Measurements from ENCODE around the gene SMC1A.

SMC1A gene

DNA sequence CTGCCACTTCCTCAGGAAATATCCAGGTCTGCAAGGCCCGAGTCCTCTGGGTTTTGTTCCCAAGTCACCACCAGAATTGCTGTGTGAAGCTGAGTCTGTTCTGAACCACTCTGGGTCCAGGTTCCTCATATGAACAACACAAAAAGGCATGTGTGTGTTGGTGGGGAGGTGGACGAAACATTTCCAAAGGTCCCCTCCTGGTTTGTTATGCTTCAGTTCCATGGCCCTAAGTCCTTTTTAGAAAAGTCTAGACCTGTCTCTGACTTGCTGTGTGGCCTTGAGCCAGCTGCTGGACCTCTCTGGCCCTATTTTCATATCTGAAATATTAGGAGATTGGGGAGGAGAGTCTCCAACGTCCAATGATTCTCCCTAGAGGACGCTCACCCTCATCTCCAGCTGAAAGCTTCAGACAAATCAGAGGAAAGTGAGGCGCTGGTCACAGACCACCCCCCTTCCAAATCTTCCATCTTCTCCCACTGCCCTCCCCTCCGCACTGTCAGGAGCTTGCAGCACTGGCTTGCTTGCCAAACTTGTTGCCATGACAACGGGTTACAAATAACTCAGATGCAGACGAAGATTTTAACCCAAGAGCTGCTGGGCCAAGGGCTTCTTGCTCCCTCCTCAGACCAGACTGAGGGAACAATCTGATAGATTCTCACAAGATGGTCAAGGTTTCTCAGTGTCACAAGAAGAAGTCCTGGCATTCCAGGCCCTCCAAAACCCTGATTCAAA is 64.5 kb downstream of the SMC1A start:
- H3K36me3 ChIP-seq = no peaks in the 10 kb centered on the region
- no peaks in the 10 kb centered on the region for H4K20me1 ChIP-seq
- peaks cover 10% of the 10 kb centered on the region for H3K27me3 ChIP-seq
- TF ChIP-seq Cebpa-rat (IDR thresholded peaks at IDR 0.05) = no peak
- no peak overlapping the region for H3K9ac ChIP-seq
- H3K4me1 ChIP-seq = peaks cover 11% of the 10 kb centered on the region
- H3K27ac ChIP-seq = no peak overlapping the region
- H3K4me3 ChIP-seq = no peak overlapping the region
- H3K4me2 ChIP-seq = no peak overlapping the region
- H3K9me3 ChIP-seq = peaks cover 5% of the 10 kb centered on the region; the same call in 1 of the 2 replicates

- TF ChIP-seq Cebpa-rat (IDR thresholded peaks at IDR 0.05) = no peak
- Histone ChIP-seq H3K36me3 (no peaks in the 10 kb centered on the region), H3K4me1 (no peaks in the 10 kb centered on the region), H3K9ac (no peak overlapping the region), H3K4me3 (no peak overlapping the region), H3K27me3 (no peaks in the 10 kb centered on the region; the same call in 1 of the 2 replicates), H3K9me3 (peaks cover 12% of the 10 kb centered on the region), H3K4me2 (no peak overlapping the region), H4K20me1 (no peaks in the 10 kb centered on the region), H3K27ac (no peak overlapping the region)
These were observed 66.3 kb downstream of the SMC1A start for GRCh38 chrX:53356186-53356585.

DNA sequence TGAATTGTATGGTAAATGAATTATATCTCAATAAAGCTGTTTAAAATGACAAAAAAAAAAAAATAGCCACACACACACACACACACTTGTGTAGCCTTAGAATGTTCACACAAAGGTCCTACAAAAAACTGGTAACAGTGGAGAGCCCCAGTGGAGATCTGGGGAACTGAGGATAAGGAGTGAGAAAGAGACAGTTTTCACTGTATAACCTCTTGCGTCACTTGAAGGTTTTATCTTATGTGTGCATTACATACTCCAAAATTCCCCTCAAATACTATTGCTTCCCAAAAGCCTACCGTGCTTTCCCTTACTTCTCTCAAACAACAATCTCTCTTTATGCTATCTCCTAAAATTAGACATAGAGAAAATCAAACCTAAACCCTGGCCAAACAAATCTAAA is 67.8 kb downstream of the SMC1A start:
- no peaks in the 10 kb centered on the region for H4K20me1 ChIP-seq
- H3K4me1 ChIP-seq = no peaks in the 10 kb centered on the region
- H3K27me3 ChIP-seq = no peaks in the 10 kb centered on the region; the same call in 1 of the 2 replicates
- no peak overlapping the region for H3K9ac ChIP-seq
- no peak overlapping the region for H3K27ac ChIP-seq
- peaks cover 19% of the 10 kb centered on the region for H3K9me3 ChIP-seq
- H3K36me3 ChIP-seq = no peaks in the 10 kb centered on the region
- H3K4me2 ChIP-seq = no peak overlapping the region
- H3K4me3 ChIP-seq = no peak overlapping the region
- TF ChIP-seq Cebpa-rat (IDR thresholded peaks at IDR 0.05) = no peak

DNA sequence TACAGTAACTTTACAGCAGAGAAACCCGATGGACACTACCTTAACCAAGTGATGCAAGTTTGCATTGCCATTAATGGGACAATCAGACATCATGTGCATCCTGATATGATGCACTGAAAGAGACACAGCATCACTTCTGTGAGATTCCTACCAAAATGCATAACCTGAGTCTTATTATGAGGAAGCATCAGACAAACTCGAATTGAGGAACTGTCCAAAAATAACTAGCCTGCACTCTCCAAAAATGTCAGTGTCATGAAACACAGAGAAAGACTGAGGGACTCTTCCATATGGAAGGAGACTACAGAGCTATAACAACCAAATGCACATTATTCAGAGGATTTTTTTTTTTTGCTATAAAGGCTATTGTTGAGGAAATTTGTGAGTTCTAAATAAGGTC is 74.5 kb downstream of the SMC1A start:
- H3K4me3 ChIP-seq = no peak overlapping the region

DNA sequence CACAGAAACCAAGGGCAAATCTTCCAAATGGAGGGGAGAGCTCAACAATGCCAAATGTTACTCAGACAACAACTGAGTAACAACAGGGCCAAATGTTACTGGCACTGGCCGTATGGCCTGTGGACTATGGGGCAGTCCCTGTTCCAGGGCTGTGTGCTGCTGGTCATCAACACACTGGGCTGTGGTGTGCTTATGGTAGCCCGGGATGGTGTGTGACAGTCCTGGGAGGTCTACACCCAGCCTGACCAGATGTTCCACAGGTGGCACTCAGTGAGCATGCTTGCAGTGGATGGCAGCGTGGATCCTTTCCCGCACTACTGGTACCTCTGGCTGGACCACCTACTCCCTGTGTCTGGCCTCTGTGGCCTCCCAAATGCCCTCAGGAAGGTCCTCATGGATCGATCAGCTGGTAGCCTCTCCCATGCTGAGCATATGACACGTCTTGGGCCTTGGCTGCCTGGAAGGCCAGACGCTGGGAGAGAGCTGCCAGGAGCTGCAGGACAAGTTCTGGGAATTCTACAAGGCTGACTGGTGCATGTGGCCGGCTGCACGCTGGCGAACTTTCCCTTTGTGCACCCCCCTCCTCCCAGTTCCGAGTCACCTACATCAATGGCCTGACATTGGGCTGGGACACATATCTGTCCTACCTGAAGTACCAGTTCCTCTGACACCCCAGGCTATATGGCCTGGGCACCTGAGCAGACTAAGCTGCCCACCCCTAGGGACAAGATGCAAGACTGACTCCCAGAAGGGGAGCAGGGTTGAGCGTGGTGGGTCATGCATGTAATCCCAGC is 81.4 kb downstream of the SMC1A start:
- Histone ChIP-seq H4K20me1 (no peaks in the 10 kb centered on the region), H3K4me1 (no peaks in the 10 kb centered on the region), H3K27ac (no peak overlapping the region), H3K4me2 (no peak overlapping the region), H3K9ac (no peak overlapping the region), H3K4me3 (no peak overlapping the region), H3K9me3 (peaks cover 10% of the 10 kb centered on the region; the same call in 1 of the 2 replicates), H3K27me3 (peaks cover 41% of the 10 kb centered on the region), H3K36me3 (no peaks in the 10 kb centered on the region)
- no peak for TF ChIP-seq Cebpa-rat (IDR thresholded peaks at IDR 0.05)

More for the DNA sequence above, 74.5 kb downstream of the SMC1A start:
- Histone ChIP-seq H3K4me2 (no peak overlapping the region), H3K4me1 (no peaks in the 10 kb centered on the region), H3K27me3 (peaks cover 37% of the 10 kb centered on the region), H4K20me1 (no peaks in the 10 kb centered on the region), H3K36me3 (no peaks in the 10 kb centered on the region), H3K9me3 (peaks cover 33% of the 10 kb centered on the region), H3K9ac (no peak overlapping the region), H3K27ac (no peak overlapping the region)
- no peak for TF ChIP-seq Cebpa-rat (IDR thresholded peaks at IDR 0.05)

DNA sequence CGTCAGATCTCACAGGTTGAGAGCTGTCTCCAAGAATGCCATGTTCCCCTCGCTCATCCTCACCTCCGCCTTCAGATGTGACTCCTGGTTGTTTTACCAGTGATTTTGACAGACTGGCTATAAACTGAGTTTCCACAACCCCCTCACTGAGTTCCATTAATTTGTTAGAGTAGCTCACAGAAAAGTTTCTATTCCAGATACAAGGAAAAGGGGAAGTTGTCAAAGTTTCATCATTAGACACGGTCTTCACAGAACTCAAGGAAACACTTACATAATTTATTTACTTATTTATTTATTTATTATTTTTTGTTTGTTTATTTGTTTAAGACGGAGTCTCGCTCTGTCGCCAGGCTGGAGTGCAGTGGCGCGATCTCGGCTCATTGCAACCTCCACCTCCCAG is 85.4 kb downstream of the SMC1A start:
- Histone ChIP-seq H3K4me2 (no peak overlapping the region), H3K9ac (no peak overlapping the region), H3K4me1 (no peaks in the 10 kb centered on the region), H3K4me3 (no peak overlapping the region), H4K20me1 (no peaks in the 10 kb centered on the region), H3K27ac (no peak overlapping the region), H3K27me3 (peaks cover 63% of the 10 kb centered on the region), H3K9me3 (no peaks in the 10 kb centered on the region), H3K36me3 (no peaks in the 10 kb centered on the region)
- no peak for TF ChIP-seq Cebpa-rat (IDR thresholded peaks at IDR 0.05)

GRCh38 chrX:53333853-53334252 is 88.6 kb downstream of the SMC1A start:
- H3K4me3 ChIP-seq = no peak overlapping the region
- H3K27me3 ChIP-seq = peaks cover 71% of the 10 kb centered on the region
- H4K20me1 ChIP-seq = peaks cover 4% of the 10 kb centered on the region; the same call in 1 of the 2 replicates
- no peak overlapping the region for H3K9ac ChIP-seq
- H3K9me3 ChIP-seq = no peaks in the 10 kb centered on the region
- no peaks in the 10 kb centered on the region for H3K4me1 ChIP-seq
- H3K4me2 ChIP-seq = no peak overlapping the region
- no peaks in the 10 kb centered on the region for H3K36me3 ChIP-seq
- H3K27ac ChIP-seq = no peak overlapping the region
- no peak for TF ChIP-seq Cebpa-rat (IDR thresholded peaks at IDR 0.05)

- Histone ChIP-seq H3K27ac (no peak overlapping the region), H3K9ac (no peak overlapping the region), H3K4me1 (no peaks in the 10 kb centered on the region), H3K9me3 (no peaks in the 10 kb centered on the region), H3K27me3 (peaks cover 88% of the 10 kb centered on the region), H4K20me1 (peaks cover 7% of the 10 kb centered on the region; the same call in 1 of the 2 replicates), H3K4me2 (no peak overlapping the region), H3K4me3 (no peak overlapping the region), H3K36me3 (no peaks in the 10 kb centered on the region)
- TF ChIP-seq Cebpa-rat (IDR thresholded peaks at IDR 0.05) = no peak
These were observed 90.2 kb downstream of the SMC1A start for GRCh38 chrX:53332204-53332603.

DNA sequence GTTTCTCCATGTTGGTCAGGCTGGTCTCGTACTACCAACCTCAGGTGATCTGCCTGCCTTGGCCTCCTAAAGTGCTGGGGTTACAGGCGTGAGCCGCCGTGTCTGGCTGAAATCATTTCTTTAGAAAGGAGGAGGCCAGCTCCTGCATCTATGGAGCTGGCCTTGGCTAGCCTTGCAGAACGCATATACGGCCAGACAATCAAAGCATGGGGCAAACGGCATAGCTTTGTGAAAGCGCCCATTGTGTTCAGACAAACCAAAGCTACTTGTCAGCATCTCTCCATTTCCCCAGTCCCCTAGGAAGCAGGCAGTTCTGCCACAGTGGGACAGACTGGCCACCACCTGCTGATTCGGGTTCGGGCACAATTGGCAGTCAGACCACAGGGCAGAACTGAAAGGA is 92.1 kb downstream of the SMC1A start:
- no peaks in the 10 kb centered on the region for H3K36me3 ChIP-seq
- H3K4me1 ChIP-seq = no peaks in the 10 kb centered on the region
- H3K9ac ChIP-seq = no peak overlapping the region
- peaks cover 98% of the 10 kb centered on the region for H3K27me3 ChIP-seq
- H3K9me3 ChIP-seq = no peaks in the 10 kb centered on the region
- no peak for TF ChIP-seq Cebpa-rat (IDR thresholded peaks at IDR 0.05)
- no peak overlapping the region for H3K4me3 ChIP-seq
- peaks cover 7% of the 10 kb centered on the region; the same call in 1 of the 2 replicates for H4K20me1 ChIP-seq
- no peak overlapping the region for H3K4me2 ChIP-seq
- H3K27ac ChIP-seq = no peak overlapping the region

DNA sequence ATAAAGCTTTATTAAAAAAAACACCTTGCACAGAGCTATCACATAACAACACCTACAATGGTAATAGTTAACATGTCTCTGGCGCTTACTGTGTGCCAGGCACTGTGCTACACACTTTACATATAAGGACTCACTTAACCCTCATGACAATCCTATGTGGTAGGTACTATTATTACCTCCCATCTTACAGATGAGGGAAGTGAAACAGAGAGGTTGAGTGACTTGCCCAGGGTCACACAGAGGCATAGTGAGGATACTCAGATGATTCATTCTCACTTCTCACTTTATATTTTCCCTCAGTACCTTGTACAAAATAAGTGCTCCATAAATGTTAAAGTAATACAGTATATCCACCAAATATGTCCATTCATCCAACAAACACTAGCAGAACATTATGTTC is 97.7 kb downstream of the SMC1A start:
- no peaks in the 10 kb centered on the region for H3K4me1 ChIP-seq
- H3K27ac ChIP-seq = no peak overlapping the region
- TF ChIP-seq Cebpa-rat (IDR thresholded peaks at IDR 0.05) = no peak
- peaks cover 20% of the 10 kb centered on the region for H3K9me3 ChIP-seq
- H3K36me3 ChIP-seq = no peaks in the 10 kb centered on the region
- H3K4me3 ChIP-seq = no peak overlapping the region
- no peak overlapping the region for H3K4me2 ChIP-seq
- no peak overlapping the region for H3K9ac ChIP-seq
- peaks cover 97% of the 10 kb centered on the region for H3K27me3 ChIP-seq
- peaks cover 18% of the 10 kb centered on the region; the same call in 1 of the 2 replicates for H4K20me1 ChIP-seq
